SW480 (cell line): Measurements from ENCODE around the gene LRRK1.
A peak's percentile ranks its signal among the peaks of the same experiment; 100 is the strongest.

Experiments
- DNase-seq: peaks from one replicate; pipeline ENCODE4 v3.0.0-alpha.2; 2016; ENCODE audit warnings: low spot score

LRRK1 gene

GRCh38 chr15:100932676-100933348 lies 13.7 kb downstream of the LRRK1 start:
- no peak for DNase-seq

GRCh38 chr15:100934166-100934565 lies 15.0 kb downstream of the LRRK1 start:
- DNase-seq = no peak

GRCh38 chr15:100934726-100935125 lies 15.6 kb downstream of the LRRK1 start:
- DNase-seq = peak; percentile 18

GRCh38 chr15:100937171-100937570 lies 18.0 kb downstream of the LRRK1 start:
- no peak for DNase-seq

DNA sequence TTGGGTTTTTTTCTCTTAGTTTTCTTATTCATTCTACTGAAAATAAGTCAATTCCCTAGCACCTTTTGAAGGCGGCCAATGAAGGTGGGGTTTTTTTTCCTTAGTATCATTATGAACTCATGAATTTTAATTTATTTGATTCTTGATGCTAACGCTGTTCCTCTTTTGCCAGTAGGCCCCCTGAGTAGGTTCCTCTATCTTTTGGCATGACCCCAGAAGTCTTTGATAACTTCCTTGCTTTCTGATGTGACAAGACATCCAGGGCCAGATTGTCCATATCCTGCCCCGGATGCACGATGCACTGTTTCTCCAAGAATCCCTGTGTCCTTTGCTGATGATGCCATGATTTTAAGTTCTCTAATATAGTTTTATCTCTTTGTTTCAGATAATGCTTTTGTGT lies 20.6 kb downstream of the LRRK1 start:
- DNase-seq = no peak

GRCh38 chr15:100940767-100941379 lies 21.7 kb downstream of the LRRK1 start:
- no peak for DNase-seq

DNA sequence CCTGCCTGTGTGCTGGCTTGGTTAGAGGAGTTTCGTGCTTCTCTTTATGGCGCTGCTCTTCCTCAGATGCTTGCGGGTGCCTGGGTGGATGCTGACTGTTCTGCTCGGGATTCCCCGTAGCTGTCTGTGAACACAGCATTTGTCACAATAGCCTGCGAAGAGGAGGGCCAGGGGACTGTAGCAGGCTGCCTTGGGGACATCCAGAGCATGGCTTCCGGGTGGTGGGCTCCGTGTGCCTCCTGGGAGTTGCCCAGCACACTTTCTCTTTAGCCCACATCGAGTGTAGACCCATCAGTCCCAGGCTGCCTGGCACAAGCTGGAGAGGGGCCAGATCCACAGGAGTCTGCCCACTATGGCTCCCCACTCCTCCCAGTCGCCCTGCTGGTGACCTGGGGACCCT lies 22.4 kb downstream of the LRRK1 start:
- DNase-seq = no peak

DNA sequence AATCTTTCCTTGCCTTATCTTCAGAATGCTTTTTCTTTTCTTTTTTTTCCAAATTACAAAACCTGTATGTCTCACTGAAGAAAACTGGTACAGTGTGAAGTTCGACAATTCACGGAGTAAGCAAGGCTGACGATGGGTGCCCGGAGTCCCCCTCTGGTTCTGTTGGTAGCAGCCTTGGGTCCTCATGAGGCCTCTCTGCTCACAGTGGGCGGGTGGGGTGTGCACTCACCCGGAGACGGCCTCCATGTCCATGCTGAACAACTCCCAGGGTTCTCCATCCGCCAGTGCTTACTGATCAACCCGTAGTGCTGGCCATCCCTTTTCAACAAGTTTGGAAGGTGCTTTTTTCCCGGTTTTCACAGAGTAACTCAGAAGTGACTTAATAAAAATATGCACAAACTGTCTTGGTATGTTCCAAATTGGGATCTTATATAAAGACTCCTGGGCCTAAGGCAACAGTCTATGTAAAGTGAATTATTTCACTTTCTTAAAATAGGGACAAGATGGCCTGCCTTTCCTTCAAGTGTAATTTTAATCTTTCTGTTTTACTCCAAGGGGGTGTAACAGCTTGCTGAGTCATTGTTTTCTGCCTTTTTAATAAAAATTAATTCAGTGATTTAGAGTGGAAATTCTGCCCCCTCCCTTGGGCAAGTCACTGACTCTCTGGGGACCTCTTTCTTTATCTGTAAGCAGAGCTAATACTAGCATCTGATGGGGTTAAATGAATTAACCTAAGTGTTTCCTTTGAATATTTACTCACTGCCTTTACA lies 23.7 kb downstream of the LRRK1 start:
- DNase-seq = no peak

- DNase-seq = no peak
Observed at GRCh38 chr15:100944244-100944895, 25.2 kb downstream of the LRRK1 start.

DNA sequence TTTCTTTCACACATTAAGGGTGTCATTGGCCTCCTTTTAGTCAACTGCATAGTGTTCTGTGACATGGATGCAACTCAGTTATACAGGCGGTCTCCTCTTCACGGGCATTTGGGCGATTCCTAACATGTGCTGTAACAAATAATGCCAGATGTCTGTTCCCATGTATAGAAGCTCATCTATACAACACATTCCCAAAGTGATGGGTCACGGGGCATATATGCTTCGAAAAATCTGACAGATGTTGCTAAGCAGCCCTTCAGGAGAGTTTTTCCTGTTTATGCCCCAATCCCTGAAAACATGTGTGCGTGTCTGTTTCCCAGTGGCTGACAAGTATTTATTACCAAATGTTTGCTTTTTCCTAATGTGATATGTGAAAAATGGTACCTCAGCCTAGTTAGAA lies 25.8 kb downstream of the LRRK1 start:
- no peak for DNase-seq

DNA sequence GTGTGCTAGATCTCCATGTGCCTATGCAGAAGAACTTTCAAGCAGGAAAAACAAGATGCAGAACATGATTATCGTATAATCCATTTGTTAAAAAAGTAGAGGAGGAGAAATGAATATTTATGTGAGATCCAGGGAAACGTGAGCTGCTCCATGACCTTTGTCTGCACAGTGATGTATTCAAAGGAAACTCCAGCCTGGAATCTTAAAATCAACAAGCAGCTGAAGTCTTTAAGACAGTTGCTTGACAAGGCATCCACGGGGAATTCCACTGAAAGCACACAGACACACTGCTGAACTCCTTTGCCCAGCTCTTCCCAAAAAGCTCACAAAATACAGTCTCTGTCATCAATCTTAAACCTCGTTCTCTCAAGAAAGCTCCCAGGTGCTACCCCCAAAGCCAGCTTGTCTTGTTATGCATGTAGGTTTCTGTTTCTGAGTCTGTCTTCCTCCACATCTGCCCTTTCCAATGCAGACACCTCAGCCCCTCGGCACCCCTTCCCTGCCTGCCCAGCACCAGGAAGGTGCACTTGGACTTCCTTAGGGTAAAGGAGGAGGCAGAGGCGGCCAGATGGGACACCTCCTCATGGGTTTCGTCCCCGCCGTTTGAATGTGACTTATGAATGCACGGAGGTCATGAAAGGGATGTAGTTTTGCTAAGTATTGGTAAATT lies 28.7 kb downstream of the LRRK1 start:
- DNase-seq = no peak

GRCh38 chr15:100948430-100948762 lies 29.2 kb downstream of the LRRK1 start:
- DNase-seq = no peak

DNA sequence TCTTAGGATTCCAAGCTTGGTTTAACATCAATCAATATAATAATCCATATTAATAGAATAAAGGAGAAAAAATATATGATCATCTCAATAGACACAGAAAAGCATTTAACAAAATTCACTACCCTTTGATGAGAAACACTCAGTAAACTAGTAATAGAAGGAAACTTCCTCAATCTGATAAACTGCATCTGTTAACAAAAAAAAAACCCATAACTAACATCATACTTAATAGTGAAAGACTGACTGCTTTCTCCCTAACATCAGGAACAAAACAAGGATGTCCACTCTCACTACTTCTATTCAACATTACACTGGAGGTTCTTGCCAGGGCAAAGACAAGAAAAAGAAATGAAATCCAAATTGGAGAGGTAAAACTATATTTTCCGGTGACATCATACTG lies 30.5 kb downstream of the LRRK1 start:
- DNase-seq = no peak

GRCh38 chr15:100951965-100952364 lies 32.8 kb downstream of the LRRK1 start:
- no peak for DNase-seq

DNA sequence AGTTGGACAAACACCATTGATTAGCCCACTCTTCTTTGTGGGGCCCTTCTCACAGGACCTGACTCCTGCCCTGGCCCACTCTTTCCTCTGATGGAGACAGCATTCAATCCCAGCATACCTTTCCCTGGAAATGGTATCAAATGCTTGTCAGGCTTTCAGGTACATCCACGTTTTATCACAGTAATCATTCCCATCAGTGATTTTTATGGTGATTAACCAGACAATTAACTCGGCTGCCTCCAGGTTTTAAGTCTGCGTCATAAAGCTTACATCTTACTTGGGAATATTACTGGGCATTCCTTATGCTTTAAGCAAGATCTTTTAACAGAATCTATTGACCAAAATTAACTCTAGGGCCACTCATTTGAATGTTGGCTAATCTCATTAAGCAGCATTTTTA lies 33.4 kb downstream of the LRRK1 start:
- DNase-seq = no peak

GRCh38 chr15:100958326-100959065 lies 39.3 kb downstream of the LRRK1 start:
- peak; percentile 47 for DNase-seq

GRCh38 chr15:100959066-100960050 lies 40.2 kb downstream of the LRRK1 start:
- DNase-seq = no peak

- DNase-seq = no peak
Observed at GRCh38 chr15:100966997-100967396, 47.8 kb downstream of the LRRK1 start.

DNA sequence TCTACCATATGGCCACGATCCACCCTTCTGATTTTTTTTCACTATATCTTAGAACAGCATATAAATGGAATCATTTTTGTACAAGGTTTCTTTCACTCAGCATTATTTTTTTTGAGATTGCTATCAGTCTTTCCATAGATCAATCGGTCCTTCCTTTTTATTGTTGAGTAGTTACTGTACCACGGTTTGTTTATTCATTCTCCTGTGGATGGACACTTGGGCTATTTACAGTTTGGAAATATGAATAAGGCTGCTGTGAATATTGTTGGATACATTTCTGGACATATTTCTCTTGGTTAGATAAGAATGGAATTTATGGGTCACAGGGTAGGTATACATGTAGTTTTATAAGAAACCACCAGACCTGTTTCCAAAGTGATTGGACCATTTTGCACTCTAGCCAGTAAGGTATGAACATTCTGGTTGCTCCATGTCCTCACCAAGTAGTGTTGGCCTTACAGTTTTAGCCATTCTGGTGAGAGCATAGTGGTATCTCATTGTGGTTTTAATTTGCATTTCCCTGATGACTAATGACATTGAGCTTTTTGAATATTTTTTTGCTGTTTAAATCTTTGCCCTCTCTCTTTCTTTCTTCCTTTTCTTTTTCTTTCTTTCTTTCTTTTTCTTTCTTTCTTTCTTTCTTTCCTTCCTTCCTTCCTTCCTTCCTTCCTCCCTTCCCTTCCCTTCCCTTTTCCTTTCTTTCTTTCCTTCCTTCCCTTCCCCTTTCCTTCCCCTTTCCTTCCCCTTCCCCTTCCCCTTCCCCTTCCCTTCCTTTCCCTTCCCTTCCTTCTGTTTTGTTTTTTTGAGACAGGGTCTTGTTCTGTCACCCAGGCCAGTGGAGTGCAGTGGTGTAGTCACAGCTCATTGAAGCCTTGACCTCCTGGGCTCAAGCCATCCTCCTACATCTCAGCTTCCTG lies 49.2 kb downstream of the LRRK1 start:
- no peak for DNase-seq
